ENCODE data around the gene FAM185A. TPM values are rescaled to one million over a fixed set of nuclear protein-coding genes. Genes with fewer than 3 reads are reported as not detected.
"Not testable (repeated sequence)": the region's sequence is repeated elsewhere in the genome, so short reads cannot be mapped to it uniquely, and the experiment has no call there.

Gene FAM185A
- polyA plus RNA-seq, 2 donors: 3.5 to 4.9 TPM

DNA sequence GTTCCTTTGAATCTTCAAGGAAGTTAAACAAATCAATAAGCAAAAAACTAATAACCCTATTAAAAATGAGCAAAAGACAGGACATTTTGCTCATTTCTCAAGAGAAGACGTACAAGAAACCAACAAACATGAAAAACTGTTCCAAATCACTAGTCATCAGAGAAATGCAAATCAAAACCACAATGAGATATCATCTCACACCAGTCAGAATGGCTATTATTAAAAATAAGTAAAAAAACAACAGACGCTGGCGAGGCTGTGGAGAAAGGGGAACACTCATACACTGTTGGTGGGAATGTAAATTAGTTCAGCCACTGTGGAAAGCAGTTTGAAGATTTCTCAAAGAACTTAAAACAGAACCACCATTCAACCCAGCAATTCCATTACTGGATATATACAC lies 21.7 kb downstream of the FAM185A start:
- H3K9me3 ChIP-seq (ENCODE audit: control insufficient read depth in 2 of 2, insufficient read depth in 1 of 2, low read depth in 1 of 2, low read length in 1 of 2); H3K4me1 ChIP-seq (ENCODE audit: control insufficient read depth in 2 of 2, insufficient read depth in 2 of 2, low read length in 1 of 2); H3K27me3 ChIP-seq (ENCODE audit: control insufficient read depth in 1 of 2, insufficient read depth in 2 of 2, low read length in 2 of 2); H3K27ac ChIP-seq (ENCODE audit: low read depth in 2 of 2, low read length in 1 of 2); H3K36me3 ChIP-seq (ENCODE audit: control insufficient read depth in 2 of 2, insufficient read depth in 2 of 2, low read length in 1 of 2); H3K4me3 ChIP-seq (ENCODE audit: low read depth in 1 of 2, low read length in 2 of 2): not testable (repeated sequence)
- WGBS, 2 donors: 82 to 90% methylated on average over 3 of the region's 3 CpGs

DNA sequence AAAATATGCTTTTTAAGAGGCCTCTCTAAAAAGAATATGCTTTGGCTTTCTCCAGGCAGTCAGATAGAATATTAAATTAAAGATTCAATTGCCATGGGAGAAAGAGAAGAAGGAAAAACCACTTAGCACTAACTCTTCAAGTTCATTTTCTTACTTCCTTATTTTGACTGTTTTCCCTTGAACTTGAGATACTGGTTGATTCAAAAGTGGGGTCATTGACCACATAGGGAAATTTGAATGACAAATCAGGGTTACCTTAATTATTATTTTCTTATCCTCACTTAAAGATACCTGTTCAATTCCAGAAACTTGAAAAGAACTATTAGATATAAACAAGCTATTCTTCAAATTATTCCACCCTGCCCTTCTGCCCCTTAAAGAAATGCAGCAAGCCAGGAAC lies 27.4 kb downstream of the FAM185A start:
- not testable (repeated sequence) for H3K4me1 ChIP-seq (ENCODE audit: control insufficient read depth in 2 of 2, insufficient read depth in 2 of 2, low read length in 1 of 2); H3K9me3 ChIP-seq (ENCODE audit: control insufficient read depth in 2 of 2, insufficient read depth in 1 of 2, low read depth in 1 of 2, low read length in 1 of 2); H3K36me3 ChIP-seq (ENCODE audit: control insufficient read depth in 2 of 2, insufficient read depth in 2 of 2, low read length in 1 of 2); H3K27ac ChIP-seq (ENCODE audit: low read depth in 2 of 2, low read length in 1 of 2); H3K27me3 ChIP-seq (ENCODE audit: control insufficient read depth in 1 of 2, insufficient read depth in 2 of 2, low read length in 2 of 2); H3K4me3 ChIP-seq (ENCODE audit: low read depth in 1 of 2, low read length in 2 of 2)

DNA sequence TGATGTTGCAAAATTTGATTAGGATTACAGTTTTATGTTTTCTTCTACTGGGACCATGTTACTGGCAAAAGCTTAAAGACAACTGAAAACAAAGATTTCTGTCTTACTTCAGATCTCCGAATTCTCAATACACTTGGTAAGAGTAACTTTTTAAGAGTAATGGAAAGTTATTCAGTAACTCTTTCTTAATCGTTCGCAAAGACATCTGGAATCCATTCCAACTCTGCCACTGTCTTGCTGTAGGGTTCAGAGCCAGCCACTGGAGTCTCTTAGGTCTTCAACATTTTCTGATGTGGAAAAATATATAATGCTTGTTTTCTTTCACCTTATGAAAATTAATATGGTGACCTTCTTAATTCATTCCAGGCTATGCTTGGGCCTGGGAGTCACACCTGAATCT lies 29.9 kb downstream of the FAM185A start:
- not testable (repeated sequence) for H3K27me3 ChIP-seq (ENCODE audit: control insufficient read depth in 1 of 2, insufficient read depth in 2 of 2, low read length in 2 of 2)

DNA sequence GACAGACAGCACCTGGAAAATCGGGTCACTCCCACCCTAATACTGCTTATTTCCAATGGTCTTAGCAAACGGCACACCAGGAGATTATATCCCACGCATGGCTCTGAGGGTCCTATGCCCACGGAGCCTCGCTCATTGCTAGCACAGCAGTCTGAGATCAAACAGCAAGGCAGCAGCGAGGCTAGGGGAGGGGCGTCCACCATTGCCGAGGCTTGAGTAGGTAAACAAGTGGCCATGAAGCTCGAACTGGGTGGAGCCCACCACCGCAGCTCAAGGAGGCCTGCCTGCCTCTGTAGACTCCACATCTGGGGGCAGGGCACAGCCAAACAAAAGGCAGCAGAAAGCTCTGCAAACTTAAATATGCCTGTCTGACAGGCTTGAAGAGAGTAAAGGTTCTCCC lies 32.1 kb downstream of the FAM185A start:
- not testable (repeated sequence) for H3K27me3 ChIP-seq (ENCODE audit: control insufficient read depth in 1 of 2, insufficient read depth in 2 of 2, low read length in 2 of 2); H3K4me1 ChIP-seq (ENCODE audit: control insufficient read depth in 2 of 2, insufficient read depth in 2 of 2, low read length in 1 of 2); H3K4me3 ChIP-seq (ENCODE audit: low read depth in 1 of 2, low read length in 2 of 2); H3K36me3 ChIP-seq (ENCODE audit: control insufficient read depth in 2 of 2, insufficient read depth in 2 of 2, low read length in 1 of 2); H3K27ac ChIP-seq (ENCODE audit: low read depth in 2 of 2, low read length in 1 of 2); H3K9me3 ChIP-seq (ENCODE audit: control insufficient read depth in 2 of 2, insufficient read depth in 1 of 2, low read depth in 1 of 2, low read length in 1 of 2)
- WGBS, 2 donors: 97 to 98% methylated on average over 10 of the region's 10 CpGs

More for the DNA sequence above, 29.9 kb downstream of the FAM185A start:
- 84 to 88% methylated on average over 3 of the region's 3 CpGs for WGBS, 2 donors
- H3K9me3 ChIP-seq (ENCODE audit: control insufficient read depth in 2 of 2, insufficient read depth in 1 of 2, low read depth in 1 of 2, low read length in 1 of 2); H3K27ac ChIP-seq (ENCODE audit: low read depth in 2 of 2, low read length in 1 of 2); H3K4me3 ChIP-seq (ENCODE audit: low read depth in 1 of 2, low read length in 2 of 2); H3K36me3 ChIP-seq (ENCODE audit: control insufficient read depth in 2 of 2, insufficient read depth in 2 of 2, low read length in 1 of 2); H3K4me1 ChIP-seq (ENCODE audit: control insufficient read depth in 2 of 2, insufficient read depth in 2 of 2, low read length in 1 of 2): not testable (repeated sequence)

- not testable (repeated sequence) for H3K4me3 ChIP-seq (ENCODE audit: low read depth in 1 of 2, low read length in 2 of 2); H3K4me1 ChIP-seq (ENCODE audit: control insufficient read depth in 2 of 2, insufficient read depth in 2 of 2, low read length in 1 of 2); H3K27me3 ChIP-seq (ENCODE audit: control insufficient read depth in 1 of 2, insufficient read depth in 2 of 2, low read length in 2 of 2); H3K36me3 ChIP-seq (ENCODE audit: control insufficient read depth in 2 of 2, insufficient read depth in 2 of 2, low read length in 1 of 2); H3K9me3 ChIP-seq (ENCODE audit: control insufficient read depth in 2 of 2, insufficient read depth in 1 of 2, low read depth in 1 of 2, low read length in 1 of 2); H3K27ac ChIP-seq (ENCODE audit: low read depth in 2 of 2, low read length in 1 of 2)
- WGBS, 2 donors: 96 to 99% methylated on average over 2 of the region's 2 CpGs
Measured at GRCh38 chr7:102788770-102789169, 40.0 kb downstream of the FAM185A start.

DNA sequence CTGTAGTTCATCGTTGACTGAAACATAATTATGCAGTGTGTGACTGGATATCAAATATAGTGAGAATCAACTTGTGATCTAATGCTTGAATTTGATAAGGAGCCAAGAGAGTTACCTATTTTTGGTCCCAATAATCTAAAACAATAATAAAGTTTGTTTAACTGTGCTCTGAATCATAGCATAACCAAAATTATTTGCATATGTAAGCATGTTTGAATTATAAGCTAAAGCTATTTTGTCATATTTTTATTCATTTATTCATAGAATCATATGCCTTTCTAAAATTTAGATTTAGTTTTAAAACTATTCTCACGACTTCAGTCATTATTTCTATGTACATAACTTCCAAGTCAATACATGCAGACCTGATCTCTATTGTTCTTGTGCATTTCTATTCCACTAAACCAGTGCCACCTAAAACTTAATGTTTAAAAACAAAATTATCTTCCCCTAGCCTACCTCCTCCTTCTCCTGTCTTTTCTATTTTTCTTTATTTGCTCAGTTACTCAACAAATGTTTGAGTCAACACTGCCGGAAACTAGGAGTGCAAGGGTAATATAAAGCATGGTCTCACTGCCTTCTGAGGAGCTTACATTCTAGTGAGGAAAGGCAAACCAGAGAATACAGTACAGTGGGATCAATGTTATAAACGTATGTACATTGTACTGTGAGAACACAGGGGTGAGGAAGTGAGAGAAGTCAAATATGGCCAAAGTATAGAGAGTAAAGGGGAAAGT lies 41.7 kb downstream of the FAM185A start:
- not testable (repeated sequence) for H3K4me1 ChIP-seq (ENCODE audit: control insufficient read depth in 2 of 2, insufficient read depth in 2 of 2, low read length in 1 of 2); H3K9me3 ChIP-seq (ENCODE audit: control insufficient read depth in 2 of 2, insufficient read depth in 1 of 2, low read depth in 1 of 2, low read length in 1 of 2); H3K4me3 ChIP-seq (ENCODE audit: low read depth in 1 of 2, low read length in 2 of 2); H3K27me3 ChIP-seq (ENCODE audit: control insufficient read depth in 1 of 2, insufficient read depth in 2 of 2, low read length in 2 of 2); H3K36me3 ChIP-seq (ENCODE audit: control insufficient read depth in 2 of 2, insufficient read depth in 2 of 2, low read length in 1 of 2); H3K27ac ChIP-seq (ENCODE audit: low read depth in 2 of 2, low read length in 1 of 2)
- WGBS, 2 donors: 80 to 85% methylated on average over 4 of the region's 4 CpGs

- H3K9me3 ChIP-seq (ENCODE audit: control insufficient read depth in 2 of 2, insufficient read depth in 1 of 2, low read depth in 1 of 2, low read length in 1 of 2); H3K4me1 ChIP-seq (ENCODE audit: control insufficient read depth in 2 of 2, insufficient read depth in 2 of 2, low read length in 1 of 2); H3K4me3 ChIP-seq (ENCODE audit: low read depth in 1 of 2, low read length in 2 of 2); H3K27ac ChIP-seq (ENCODE audit: low read depth in 2 of 2, low read length in 1 of 2); H3K36me3 ChIP-seq (ENCODE audit: control insufficient read depth in 2 of 2, insufficient read depth in 2 of 2, low read length in 1 of 2); H3K27me3 ChIP-seq (ENCODE audit: control insufficient read depth in 1 of 2, insufficient read depth in 2 of 2, low read length in 2 of 2): not testable (repeated sequence)
- 86 to 87% methylated on average over 5 of the region's 5 CpGs for WGBS, 2 donors
Measured at GRCh38 chr7:102791367-102791766, 42.6 kb downstream of the FAM185A start.

- H3K27ac ChIP-seq (ENCODE audit: low read depth in 2 of 2, low read length in 1 of 2); H3K27me3 ChIP-seq (ENCODE audit: control insufficient read depth in 1 of 2, insufficient read depth in 2 of 2, low read length in 2 of 2); H3K9me3 ChIP-seq (ENCODE audit: control insufficient read depth in 2 of 2, insufficient read depth in 1 of 2, low read depth in 1 of 2, low read length in 1 of 2); H3K4me1 ChIP-seq (ENCODE audit: control insufficient read depth in 2 of 2, insufficient read depth in 2 of 2, low read length in 1 of 2); H3K36me3 ChIP-seq (ENCODE audit: control insufficient read depth in 2 of 2, insufficient read depth in 2 of 2, low read length in 1 of 2); H3K4me3 ChIP-seq (ENCODE audit: low read depth in 1 of 2, low read length in 2 of 2): not testable (repeated sequence)
Measured at GRCh38 chr7:102791831-102792230, 43.0 kb downstream of the FAM185A start.

DNA sequence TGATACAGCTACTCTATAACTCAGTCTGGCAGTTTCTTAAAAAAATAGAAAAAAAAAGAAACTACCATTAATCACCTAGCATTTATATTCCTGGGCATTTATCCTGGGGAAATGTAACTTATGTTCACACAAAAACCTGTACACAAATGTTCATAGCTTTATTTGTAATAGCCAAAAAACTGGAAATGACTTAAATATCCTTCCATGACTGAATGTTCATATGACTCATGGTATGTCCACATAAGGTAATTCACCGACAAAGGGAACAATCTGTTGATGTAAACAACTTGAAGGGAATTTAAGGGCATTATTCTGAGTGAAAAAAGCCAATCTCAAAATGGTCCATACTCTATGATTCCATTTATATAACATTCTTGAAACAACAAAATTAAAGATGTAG lies 45.8 kb downstream of the FAM185A start:
- 78 to 85% methylated on average over 1 of the region's 1 CpG for WGBS, 2 donors
- H3K4me3 ChIP-seq (ENCODE audit: low read depth in 1 of 2, low read length in 2 of 2); H3K27ac ChIP-seq (ENCODE audit: low read depth in 2 of 2, low read length in 1 of 2); H3K9me3 ChIP-seq (ENCODE audit: control insufficient read depth in 2 of 2, insufficient read depth in 1 of 2, low read depth in 1 of 2, low read length in 1 of 2); H3K36me3 ChIP-seq (ENCODE audit: control insufficient read depth in 2 of 2, insufficient read depth in 2 of 2, low read length in 1 of 2); H3K4me1 ChIP-seq (ENCODE audit: control insufficient read depth in 2 of 2, insufficient read depth in 2 of 2, low read length in 1 of 2); H3K27me3 ChIP-seq (ENCODE audit: control insufficient read depth in 1 of 2, insufficient read depth in 2 of 2, low read length in 2 of 2): not testable (repeated sequence)

- not testable (repeated sequence) for H3K27ac ChIP-seq (ENCODE audit: low read depth in 2 of 2, low read length in 1 of 2); H3K4me1 ChIP-seq (ENCODE audit: control insufficient read depth in 2 of 2, insufficient read depth in 2 of 2, low read length in 1 of 2); H3K4me3 ChIP-seq (ENCODE audit: low read depth in 1 of 2, low read length in 2 of 2); H3K27me3 ChIP-seq (ENCODE audit: control insufficient read depth in 1 of 2, insufficient read depth in 2 of 2, low read length in 2 of 2); H3K36me3 ChIP-seq (ENCODE audit: control insufficient read depth in 2 of 2, insufficient read depth in 2 of 2, low read length in 1 of 2); H3K9me3 ChIP-seq (ENCODE audit: control insufficient read depth in 2 of 2, insufficient read depth in 1 of 2, low read depth in 1 of 2, low read length in 1 of 2)
- 94 to 97% methylated on average over 4 to 5 of the region's 6 CpGs for WGBS, 2 donors
Measured at GRCh38 chr7:102795987-102796595, 47.3 kb downstream of the FAM185A start.
